GM23338 (cell line): ENCODE results near the gene ZPBP2. TPM values are rescaled to one million over a fixed set of nuclear protein-coding genes. Genes with fewer than 3 reads are reported as not detected.
"Not testable (repeated sequence)": the region's sequence is repeated elsewhere in the genome, so short reads cannot be mapped to it uniquely, and the experiment has no call there.

ENCODE experiments used
- ATAC-seq: fragments of 200-7000 bp; cut with Tn5 transposase; 3 replicates; pipeline ENCODE4 v1.9.1; 2020
- DNase-seq: peaks from one replicate; pipeline ENCODE4 v3.0.0-alpha.2; 2015; ENCODE audit warnings: low spot score
- H2AFZ ChIP-seq: fragments of 200-600 bp; sonication (generic); 2 replicates; pipeline ENCODE4 v1.8.0; 2016; ENCODE audit warnings: antibody characterized with exemption, mild to moderate bottlenecking, moderate library complexity
- H3F3A ChIP-seq: fragments of 200-600 bp; sonication (generic); replicated peaks from 2 replicates; pipeline ENCODE4 v1.8.0; 2017; ENCODE audit warnings: antibody characterized with exemption, mixed run types, low read depth
- H3K27ac ChIP-seq: fragments of 200-600 bp; sonication (generic); 2 replicates; pipeline ENCODE4 v1.6.1; 2016; ENCODE audit warnings: low read depth
- H3K27me3 ChIP-seq: fragments of 200-600 bp; sonication (generic); 2 replicates; pipeline ENCODE4 v1.8.0; 2016; ENCODE audit warnings: mild to moderate bottlenecking, mixed run types, moderate library complexity; ENCODE audit not compliant: insufficient read depth
- H3K36me3 ChIP-seq: fragments of 200-600 bp; sonication (generic); 2 replicates; pipeline ENCODE4 v1.8.0; 2016; ENCODE audit warnings: mild to moderate bottlenecking; ENCODE audit not compliant: insufficient read depth
- H3K4me1 ChIP-seq: fragments of 200-600 bp; sonication (generic); 2 replicates; pipeline ENCODE4 v1.8.0; 2016; ENCODE audit warnings: mild to moderate bottlenecking, moderate library complexity; ENCODE audit not compliant: insufficient read depth
- H3K4me2 ChIP-seq: fragments of 200-600 bp; sonication (generic); 2 replicates; pipeline ENCODE4 v1.7.1; 2017; ENCODE audit warnings: mixed run types
- H3K4me3 ChIP-seq: fragments of 200-600 bp; sonication (generic); 2 replicates; pipeline ENCODE4 v1.6.1; 2016; ENCODE audit warnings: mixed run types
- H3K79me2 ChIP-seq: fragments of 200-600 bp; sonication (generic); replicated peaks from 2 replicates; pipeline ENCODE4 v1.8.0; 2017; ENCODE audit warnings: mild to moderate bottlenecking; ENCODE audit not compliant: insufficient read depth
- H3K9me2 ChIP-seq: fragments of 200-600 bp; sonication (generic); 2 replicates; pipeline ENCODE4 v1.8.0; 2017; ENCODE audit not compliant: insufficient read depth
- H4K20me1 ChIP-seq: fragments of 200-600 bp; sonication (generic); replicated peaks from 2 replicates; pipeline ENCODE4 v1.8.0; 2017; ENCODE audit warnings: mild to moderate bottlenecking; ENCODE audit not compliant: insufficient read depth
- H3K27ac Mint-ChIP-seq: 2 replicates; pipeline ENCODE4 v1.8.0; 2020; ENCODE audit warnings: inconsistent platforms, mild to moderate bottlenecking, moderate library complexity, mixed read lengths
- H3K27me3 Mint-ChIP-seq: 3 replicates; pipeline ENCODE4 v1.8.0; 2022; ENCODE audit warnings: low read depth, mild to moderate bottlenecking, moderate library complexity, mixed read lengths, inconsistent platforms; ENCODE audit not compliant: insufficient read depth, poor library complexity
- H3K36me3 Mint-ChIP-seq: 3 replicates; pipeline ENCODE4 v1.8.0; 2021; ENCODE audit warnings: low read depth, mild to moderate bottlenecking, inconsistent platforms, moderate library complexity, mixed read lengths
- H3K4me1 Mint-ChIP-seq: 3 replicates; pipeline ENCODE4 v1.8.0; 2020; ENCODE audit warnings: mild to moderate bottlenecking, inconsistent platforms, mixed read lengths
- H3K4me3 Mint-ChIP-seq: 3 replicates; pipeline ENCODE4 v1.8.0; 2021; ENCODE audit warnings: moderate library complexity, mild to moderate bottlenecking, inconsistent platforms, mixed read lengths
- H3K9me3 Mint-ChIP-seq: 3 replicates; pipeline ENCODE4 v1.8.0; 2020; ENCODE audit warnings: moderate library complexity, mild to moderate bottlenecking, inconsistent platforms, mixed read lengths
- CTCF ChIP-seq, 2 experiments: fragments of 200-600 bp in 1 of 2; sonication (generic) in 1 of 2; conservative IDR thresholded peaks; 2 replicates each; pipeline versions ENCODE4 v1.5.1 to v1.6.1; 2016 to 2017; ENCODE audit warnings: antibody characterized with exemption in 2 of 2, low read depth in 2 of 2, mild to moderate bottlenecking in 2 of 2, moderate library complexity in 1 of 2
- ETS1 ChIP-seq: IDR thresholded peaks from 2 replicates; pipeline ENCODE4 v1.6.1; 2016; ENCODE audit warnings: antibody characterized with exemption
- JUNB ChIP-seq: IDR thresholded peaks from one replicate; pipeline ENCODE4 v1.6.1; 2016; ENCODE audit warnings: antibody characterized with exemption; ENCODE audit not compliant: unreplicated experiment
- NANOG ChIP-seq: IDR thresholded peaks from 2 replicates; pipeline ENCODE4 v1.6.1; 2016; ENCODE audit warnings: antibody characterized with exemption, borderline replicate concordance
- POLR2AphosphoS5 ChIP-seq: IDR thresholded peaks from 2 replicates; pipeline ENCODE4 v1.6.1; 2016; ENCODE audit warnings: antibody characterized with exemption, low read depth
- REST ChIP-seq: IDR thresholded peaks from one replicate; pipeline ENCODE4 v1.6.1; 2018; ENCODE audit warnings: antibody characterized with exemption; ENCODE audit not compliant: unreplicated experiment
- STAT1 ChIP-seq: IDR thresholded peaks from one replicate; pipeline ENCODE4 v1.6.1; 2016; ENCODE audit warnings: antibody characterized with exemption; ENCODE audit not compliant: unreplicated experiment
- ZNF331 ChIP-seq: fragments of 250-450 bp; sonication (Bioruptor Pico); IDR thresholded peaks from 2 replicates; pipeline ENCODE4 v1.5.0; 2020; ENCODE audit warnings: low read depth, mild to moderate bottlenecking, moderate library complexity
- polyA plus RNA-seq: library from polyadenylated mRNA; unstranded; fragments of >200 nt; fragmentation: Nextera tagmentation; extraction: Ambion mirVana; gene quantifications from 2 replicates; pipeline ENCODE4 v1.2.1, GENCODE V29; 2016
- total RNA-seq: library from RNA; depleted of rRNA; stranded (reverse); fragments of >200 nt; shearing (Covaris generic); gene quantifications from 2 replicates; pipeline ENCODE4 v1.2.3, GENCODE V29; 2014

ZPBP2 gene
- total and polyA plus RNA-seq, 2 experiments from 2014 or later, result not detected

GRCh38 chr17:39872751-39873150 is 4.7 kb downstream of the ZPBP2 start:
- Histone ChIP-seq H3K4me1 (no peaks in the 10 kb centered on the region), H2AFZ (no peak overlapping the region), H3K27me3 (peaks cover 17% of the 10 kb centered on the region), H3K4me3 (no peak overlapping the region), H3K36me3 (no peaks in the 10 kb centered on the region), H3K9me2 (no peaks in the 10 kb centered on the region; the same call in 1 of the 2 replicates), H3F3A (no peaks in the 10 kb centered on the region), H3K27ac (no peak overlapping the region), H3K4me2 (no peak overlapping the region), H3K79me2 (no peaks in the 10 kb centered on the region), H4K20me1 (no peaks in the 10 kb centered on the region)
- no peak for ATAC-seq
- Mint-ChIP-seq H3K27ac (no peak overlapping the region), H3K27me3 (peaks cover 7% of the 10 kb centered on the region), H3K4me1 (no peaks in the 10 kb centered on the region; the same call in 2 of the 3 replicates), H3K4me3 (no peak overlapping the region), H3K36me3 (no peaks in the 10 kb centered on the region; the same call in 2 of the 3 replicates), H3K9me3 (no peaks in the 10 kb centered on the region; the same call in 2 of the 3 replicates)
- TF ChIP-seq CTCF (conservative IDR thresholded peaks at IDR 0.05; ENCODE audit: low read depth in 2 of 2) (peak in 1 of 2 experiments; percentile 63; a peak in 3 of 4 replicates), NANOG (no peak)
- DNase-seq, result peak; percentile 8

GRCh38 chr17:39886102-39886501 is 18.1 kb downstream of the ZPBP2 start:
- not testable (repeated sequence) for H2AFZ ChIP-seq, H4K20me1 ChIP-seq, H3F3A ChIP-seq, H3K27me3 Mint-ChIP-seq, H3K27ac ChIP-seq, H3K79me2 ChIP-seq, H3K4me1 Mint-ChIP-seq, DNase-seq, H3K4me2 ChIP-seq, H3K9me2 ChIP-seq, ATAC-seq, H3K4me1 ChIP-seq, H3K9me3 Mint-ChIP-seq, H3K4me3 Mint-ChIP-seq, H3K27ac Mint-ChIP-seq, H3K36me3 ChIP-seq, H3K27me3 ChIP-seq, H3K4me3 ChIP-seq, H3K36me3 Mint-ChIP-seq

- no peaks in the 10 kb centered on the region for H3K9me3 Mint-ChIP-seq
- peaks cover 4% of the 10 kb centered on the region for H3K27me3 Mint-ChIP-seq
- H3K4me3 Mint-ChIP-seq, result no peak overlapping the region
- H3K27me3 ChIP-seq, result no peaks in the 10 kb centered on the region
- H3K36me3 Mint-ChIP-seq, result no peaks in the 10 kb centered on the region
- H3K79me2 ChIP-seq, result no peaks in the 10 kb centered on the region
- DNase-seq, result no peak
- no peaks in the 10 kb centered on the region for H3K4me1 ChIP-seq
- H3K36me3 ChIP-seq, result no peaks in the 10 kb centered on the region
- H2AFZ ChIP-seq, result no peak overlapping the region
- H4K20me1 ChIP-seq, result no peaks in the 10 kb centered on the region
- TF ChIP-seq ZNF331 (no peak), REST (no peak), POLR2AphosphoS5 (no peak), ETS1 (no peak), JUNB (no peak), NANOG (no peak), STAT1 (no peak)
- no peak overlapping the region for H3K4me3 ChIP-seq
- no peak for ATAC-seq
- H3K9me2 ChIP-seq, result no peaks in the 10 kb centered on the region
- H3K27ac Mint-ChIP-seq, result no peak overlapping the region
- H3K4me2 ChIP-seq, result no peak overlapping the region
- H3F3A ChIP-seq, result no peaks in the 10 kb centered on the region
- no peak overlapping the region for H3K27ac ChIP-seq
- no peaks in the 10 kb centered on the region for H3K4me1 Mint-ChIP-seq
Measured at GRCh38 chr17:39887078-39887477, 19.1 kb downstream of the ZPBP2 start.
